Heart left ventricle (tissue), 13 donors: Measurements from ENCODE around the gene PDZD7.

ENCODE experiments used
- POLR2A ChIP-seq, 2 donors: fragments of 450-650 bp; IDR thresholded peaks; one replicate each; pipeline ENCODE4 v1.6.1; 2017; ENCODE audit warnings: antibody characterized with exemption in 2 of 2, mild to moderate bottlenecking in 2 of 2, moderate library complexity in 2 of 2
- TF ChIP-seq, protein P1 (sequence below), 12 donors: fragments of 200-600 bp; sonication (generic) in 4 of 12; IDR thresholded peaks; one replicate each; pipeline versions ENCODE4 v1.5.0 to v1.8.0; 2018 to 2022; ENCODE audit warnings: antibody characterized with exemption in 12 of 12, mild to moderate bottlenecking in 5 of 12
- donor health status: ischemic (EF 13 %, LVEDD 7.1; RV severe dilation, severe dysfunction).
- donor health status: DM: no; HTN: yes; CAD: no.
- donor health status: DM: no; HTN: no; CAD: no.
- donor health status: ischemic (EF 25% LVEDD 6.9; RV normal size, moderate dysfunction).
- donor health status: ischemic (EF 25% LVEDD 5.7; RV mildly dilated, moderate dysfunction).
- donor health status: ischemic (EF 35%, LVEDD 5.7; RV mildly dilated, moderate dysfunction).
- donor health status: nonischemic (EF 11% LVEDD 7.7; RV severe dilation, severe dysfunction).
- donor health status: DM: yes; HTN: yes; CAD: no.
- donor health status: PGD.
- donor health status: ischemic (EF 29% LVEDD 5.4; RV normal size, mild dysfunction).
- donor health status: nonischemic (EF 23%, LVEDD 6.1; RV moderate dilation, normal function).

DNA sequence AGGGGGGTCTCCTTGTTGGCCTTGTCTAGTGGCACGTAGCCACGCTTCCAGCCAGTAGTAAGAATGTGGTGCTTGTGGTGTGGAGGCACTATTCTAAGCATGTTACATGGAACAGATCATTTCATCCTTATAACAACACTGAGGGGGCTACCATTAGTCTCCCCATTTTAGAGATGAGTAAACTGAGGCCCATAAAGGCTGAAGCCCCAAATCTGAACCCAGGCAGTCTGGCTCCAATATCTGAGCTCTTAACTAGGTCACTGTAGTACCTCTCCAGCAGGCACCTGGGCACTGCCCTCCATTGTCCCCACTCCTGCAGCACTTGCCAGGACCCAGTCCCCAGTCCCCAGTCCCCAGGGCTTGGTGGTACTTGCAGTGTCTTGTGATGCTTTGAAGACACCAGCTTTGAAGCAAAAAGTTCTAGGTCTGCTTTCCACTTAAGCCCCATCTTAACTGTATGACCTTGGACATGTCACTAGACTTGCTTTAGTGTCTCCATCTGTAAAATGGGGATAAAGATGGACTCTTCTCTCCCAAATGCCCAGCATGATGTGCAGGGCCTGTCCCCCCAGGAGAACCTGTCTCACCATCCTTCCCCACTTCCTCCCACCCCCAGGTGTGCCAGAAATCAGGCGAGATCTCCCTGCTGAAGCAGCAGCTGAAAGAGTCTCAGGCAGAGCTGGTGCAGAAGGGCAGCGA, 24.9 kb downstream of the PDZD7 start:
- TF ChIP-seq, protein P1, sequence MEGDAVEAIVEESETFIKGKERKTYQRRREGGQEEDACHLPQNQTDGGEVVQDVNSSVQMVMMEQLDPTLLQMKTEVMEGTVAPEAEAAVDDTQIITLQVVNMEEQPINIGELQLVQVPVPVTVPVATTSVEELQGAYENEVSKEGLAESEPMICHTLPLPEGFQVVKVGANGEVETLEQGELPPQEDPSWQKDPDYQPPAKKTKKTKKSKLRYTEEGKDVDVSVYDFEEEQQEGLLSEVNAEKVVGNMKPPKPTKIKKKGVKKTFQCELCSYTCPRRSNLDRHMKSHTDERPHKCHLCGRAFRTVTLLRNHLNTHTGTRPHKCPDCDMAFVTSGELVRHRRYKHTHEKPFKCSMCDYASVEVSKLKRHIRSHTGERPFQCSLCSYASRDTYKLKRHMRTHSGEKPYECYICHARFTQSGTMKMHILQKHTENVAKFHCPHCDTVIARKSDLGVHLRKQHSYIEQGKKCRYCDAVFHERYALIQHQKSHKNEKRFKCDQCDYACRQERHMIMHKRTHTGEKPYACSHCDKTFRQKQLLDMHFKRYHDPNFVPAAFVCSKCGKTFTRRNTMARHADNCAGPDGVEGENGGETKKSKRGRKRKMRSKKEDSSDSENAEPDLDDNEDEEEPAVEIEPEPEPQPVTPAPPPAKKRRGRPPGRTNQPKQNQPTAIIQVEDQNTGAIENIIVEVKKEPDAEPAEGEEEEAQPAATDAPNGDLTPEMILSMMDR (IDR thresholded peaks at IDR 0.05) = no peak
- no peak for TF ChIP-seq POLR2A (IDR thresholded peaks at IDR 0.05)
